GM06990 (cell line): ENCODE results near the gene PDIA2.

Experiments
- DNase-seq: peaks from one replicate; pipeline ENCODE4 v3.0.0-alpha.2; 2011; ENCODE audit not compliant: insufficient read length; ENCODE audit errors: extremely low read depth
- H3K27me3 ChIP-seq: replicated peaks from 2 replicates; pipeline ENCODE4 v1.6.0; 2011; ENCODE audit warnings: low read length; ENCODE audit not compliant: control insufficient read depth, insufficient read depth
- H3K36me3 ChIP-seq: 2 replicates; pipeline ENCODE4 v1.5.1; 2011; ENCODE audit warnings: low read length; ENCODE audit not compliant: control insufficient read depth, insufficient read depth
- H3K4me3 ChIP-seq: replicated peaks from 2 replicates; pipeline ENCODE4 v1.5.1; 2011; ENCODE audit warnings: low read depth, mild to moderate bottlenecking, control low read depth, low read length
- TF ChIP-seq, protein P1 (sequence below): IDR thresholded peaks from 2 replicates; pipeline ENCODE4 v1.5.1; 2011; ENCODE audit warnings: low read length, control low read depth, mild to moderate bottlenecking, inconsistent platforms; ENCODE audit not compliant: insufficient read depth, poor library complexity, severe bottlenecking

PDIA2 gene

DNA sequence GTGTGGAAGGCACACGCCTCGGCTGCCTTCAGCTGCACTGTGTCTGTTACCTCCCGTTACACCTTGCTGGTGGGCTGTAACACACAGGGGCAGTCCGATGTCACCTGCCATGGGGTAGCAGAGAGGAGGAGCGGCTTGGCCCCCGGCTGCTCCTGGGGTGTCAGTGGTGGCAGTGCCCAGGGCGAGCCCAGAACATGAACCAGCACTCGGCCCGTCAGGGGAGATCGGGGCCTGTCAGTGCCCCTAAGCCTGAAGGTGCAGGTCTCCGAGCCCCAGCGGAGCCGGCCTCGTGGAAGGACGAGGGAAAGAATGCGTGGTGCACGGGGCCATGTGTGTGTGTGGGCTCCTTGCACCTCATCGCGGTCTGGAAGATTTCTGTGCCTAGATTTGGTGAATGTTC is 22.6 kb upstream of the PDIA2 start:
- no peak overlapping the region for H3K4me3 ChIP-seq
- TF ChIP-seq, protein P1, sequence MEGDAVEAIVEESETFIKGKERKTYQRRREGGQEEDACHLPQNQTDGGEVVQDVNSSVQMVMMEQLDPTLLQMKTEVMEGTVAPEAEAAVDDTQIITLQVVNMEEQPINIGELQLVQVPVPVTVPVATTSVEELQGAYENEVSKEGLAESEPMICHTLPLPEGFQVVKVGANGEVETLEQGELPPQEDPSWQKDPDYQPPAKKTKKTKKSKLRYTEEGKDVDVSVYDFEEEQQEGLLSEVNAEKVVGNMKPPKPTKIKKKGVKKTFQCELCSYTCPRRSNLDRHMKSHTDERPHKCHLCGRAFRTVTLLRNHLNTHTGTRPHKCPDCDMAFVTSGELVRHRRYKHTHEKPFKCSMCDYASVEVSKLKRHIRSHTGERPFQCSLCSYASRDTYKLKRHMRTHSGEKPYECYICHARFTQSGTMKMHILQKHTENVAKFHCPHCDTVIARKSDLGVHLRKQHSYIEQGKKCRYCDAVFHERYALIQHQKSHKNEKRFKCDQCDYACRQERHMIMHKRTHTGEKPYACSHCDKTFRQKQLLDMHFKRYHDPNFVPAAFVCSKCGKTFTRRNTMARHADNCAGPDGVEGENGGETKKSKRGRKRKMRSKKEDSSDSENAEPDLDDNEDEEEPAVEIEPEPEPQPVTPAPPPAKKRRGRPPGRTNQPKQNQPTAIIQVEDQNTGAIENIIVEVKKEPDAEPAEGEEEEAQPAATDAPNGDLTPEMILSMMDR, result no peak
- H3K36me3 ChIP-seq, result peaks cover 15% of the 10 kb centered on the region

DNA sequence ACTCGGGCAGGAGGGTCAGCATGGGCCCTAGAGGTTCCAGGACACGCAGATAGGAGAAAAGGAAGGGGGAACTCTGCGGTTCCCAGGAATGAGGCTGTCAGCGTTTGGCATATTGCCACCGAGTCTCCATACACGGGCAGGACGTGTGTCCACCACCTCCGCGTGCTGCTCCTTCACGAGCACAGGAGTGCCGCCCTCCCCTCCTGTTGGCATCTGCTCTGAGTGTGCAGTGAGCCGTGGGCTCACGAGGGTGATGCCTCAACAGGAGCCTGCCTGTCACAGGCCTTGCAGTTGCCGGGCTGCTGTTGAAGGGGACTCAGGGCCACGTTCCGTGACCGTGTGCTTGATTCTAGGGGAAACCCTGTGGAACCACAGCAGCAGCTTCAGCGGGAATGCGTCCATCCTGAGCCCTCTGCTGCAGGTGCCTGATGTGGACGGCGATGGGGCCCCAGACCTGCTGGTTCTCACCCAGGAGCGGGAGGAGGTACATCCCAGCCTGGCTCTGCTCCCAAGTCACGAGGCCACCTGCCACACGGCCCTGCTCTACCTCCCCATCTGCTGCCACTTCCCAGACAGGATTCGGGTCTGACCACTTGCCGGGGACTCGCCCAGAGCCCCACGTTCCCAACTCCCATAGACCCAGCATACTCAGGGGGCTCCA is 21.8 kb upstream of the PDIA2 start:
- Histone ChIP-seq H3K27me3 (no peaks in the 10 kb centered on the region), H3K36me3 (peaks cover 13% of the 10 kb centered on the region), H3K4me3 (no peak overlapping the region)
- TF ChIP-seq, protein P1, result no peak
- DNase-seq, result no peak

More for the DNA sequence above, 22.6 kb upstream of the PDIA2 start:
- no peak for DNase-seq
- no peaks in the 10 kb centered on the region for H3K27me3 ChIP-seq

DNA sequence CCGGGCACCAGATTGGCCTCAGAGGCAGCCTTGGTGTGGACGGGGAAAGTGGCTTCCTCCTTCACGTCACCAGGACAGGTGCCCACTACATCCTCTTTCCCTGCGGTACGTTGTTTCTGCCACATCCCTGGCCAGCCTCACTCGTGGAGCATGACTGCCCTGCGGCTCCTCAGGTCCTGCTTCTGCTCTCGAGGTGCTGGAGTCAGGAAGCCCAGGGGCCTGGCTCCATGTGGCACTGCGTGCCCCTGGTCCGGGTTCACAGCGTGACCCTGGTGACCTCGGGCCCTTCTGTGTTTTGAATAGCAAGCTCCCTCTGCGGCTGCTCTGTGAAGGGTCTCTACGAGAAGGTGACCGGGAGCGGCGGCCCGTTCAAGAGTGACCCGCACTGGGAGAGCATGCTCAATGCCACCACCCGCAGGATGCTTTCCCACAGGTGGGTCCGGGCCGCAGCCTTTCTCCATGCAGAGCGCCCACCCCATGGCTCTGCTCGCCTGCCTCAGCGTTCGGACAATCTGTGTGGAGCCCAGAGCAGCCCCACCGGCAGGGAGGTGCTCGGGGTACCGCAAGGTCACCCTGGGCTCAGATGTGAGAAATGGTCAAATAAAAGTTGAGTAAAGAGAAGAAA is 20.7 kb upstream of the PDIA2 start:
- H3K4me3 ChIP-seq, result no peak overlapping the region
- H3K36me3 ChIP-seq, result peaks cover 13% of the 10 kb centered on the region
- TF ChIP-seq, protein P1, result no peak
- H3K27me3 ChIP-seq, result no peaks in the 10 kb centered on the region
- no peak for DNase-seq

DNA sequence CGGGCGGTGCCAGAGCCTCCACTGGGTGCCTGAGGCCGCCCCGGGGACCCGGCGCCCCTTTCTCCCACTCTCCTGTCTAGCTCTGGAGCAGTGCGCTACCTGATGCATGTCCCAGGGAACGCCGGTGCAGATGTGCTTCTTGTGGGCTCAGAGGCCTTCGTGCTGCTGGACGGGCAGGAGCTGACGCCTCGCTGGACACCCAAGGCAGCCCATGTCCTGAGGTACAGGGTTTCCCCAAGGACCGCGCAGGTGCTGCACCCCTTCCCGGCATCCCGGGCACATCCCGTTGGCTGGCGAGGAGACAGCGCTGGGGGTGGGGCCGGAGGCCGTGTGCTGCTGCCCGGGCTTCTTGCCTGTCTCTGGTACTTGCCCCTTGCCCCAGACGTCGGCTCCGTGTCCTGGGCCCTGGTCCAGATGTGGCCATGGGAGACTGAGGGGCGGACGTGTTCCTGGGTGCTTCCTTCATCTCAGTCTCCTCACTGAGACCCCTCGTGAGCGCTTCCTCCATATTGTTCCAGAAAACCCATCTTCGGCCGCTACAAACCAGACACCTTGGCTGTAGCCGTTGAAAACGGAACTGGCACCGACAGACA is 19.7 kb upstream of the PDIA2 start:
- peaks cover 13% of the 10 kb centered on the region for H3K36me3 ChIP-seq
- H3K4me3 ChIP-seq, result no peak overlapping the region
- TF ChIP-seq, protein P1, result no peak
- no peaks in the 10 kb centered on the region for H3K27me3 ChIP-seq
- DNase-seq, result no peak

DNA sequence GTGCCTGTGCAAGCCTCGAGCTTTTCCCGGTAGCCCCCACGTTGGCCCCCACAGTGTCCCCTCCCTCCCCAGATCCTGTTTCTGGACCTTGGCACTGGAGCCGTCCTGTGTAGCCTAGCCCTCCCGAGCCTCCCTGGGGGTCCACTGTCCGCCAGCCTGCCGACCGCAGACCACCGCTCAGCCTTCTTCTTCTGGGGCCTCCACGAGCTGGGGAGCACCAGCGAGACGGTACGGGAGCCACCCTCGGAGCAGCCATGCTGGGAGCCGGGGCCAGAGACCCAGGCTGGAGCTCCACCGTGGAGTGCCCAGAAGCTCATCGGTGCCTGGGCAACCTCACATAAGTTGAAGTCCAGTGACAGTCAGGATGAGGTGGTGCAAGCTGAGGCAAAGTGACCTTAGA is 19.0 kb upstream of the PDIA2 start:
- H3K4me3 ChIP-seq, result no peak overlapping the region
- H3K36me3 ChIP-seq, result peaks cover 13% of the 10 kb centered on the region
- no peak for DNase-seq
- TF ChIP-seq, protein P1, result no peak
- no peaks in the 10 kb centered on the region for H3K27me3 ChIP-seq
